HG02840 (cell line): ENCODE measurements around the gene SRRM4.

Experiments used
- ATAC-seq: cut with Tn5 transposase; IDR thresholded peaks from one replicate; pipeline ENCODE4 v1.9.1; 2021; ENCODE audit warnings: mild to moderate bottlenecking, moderate library complexity, moderate number of reproducible peaks; ENCODE audit not compliant: unreplicated experiment, low FRiP score

SRRM4 gene

DNA sequence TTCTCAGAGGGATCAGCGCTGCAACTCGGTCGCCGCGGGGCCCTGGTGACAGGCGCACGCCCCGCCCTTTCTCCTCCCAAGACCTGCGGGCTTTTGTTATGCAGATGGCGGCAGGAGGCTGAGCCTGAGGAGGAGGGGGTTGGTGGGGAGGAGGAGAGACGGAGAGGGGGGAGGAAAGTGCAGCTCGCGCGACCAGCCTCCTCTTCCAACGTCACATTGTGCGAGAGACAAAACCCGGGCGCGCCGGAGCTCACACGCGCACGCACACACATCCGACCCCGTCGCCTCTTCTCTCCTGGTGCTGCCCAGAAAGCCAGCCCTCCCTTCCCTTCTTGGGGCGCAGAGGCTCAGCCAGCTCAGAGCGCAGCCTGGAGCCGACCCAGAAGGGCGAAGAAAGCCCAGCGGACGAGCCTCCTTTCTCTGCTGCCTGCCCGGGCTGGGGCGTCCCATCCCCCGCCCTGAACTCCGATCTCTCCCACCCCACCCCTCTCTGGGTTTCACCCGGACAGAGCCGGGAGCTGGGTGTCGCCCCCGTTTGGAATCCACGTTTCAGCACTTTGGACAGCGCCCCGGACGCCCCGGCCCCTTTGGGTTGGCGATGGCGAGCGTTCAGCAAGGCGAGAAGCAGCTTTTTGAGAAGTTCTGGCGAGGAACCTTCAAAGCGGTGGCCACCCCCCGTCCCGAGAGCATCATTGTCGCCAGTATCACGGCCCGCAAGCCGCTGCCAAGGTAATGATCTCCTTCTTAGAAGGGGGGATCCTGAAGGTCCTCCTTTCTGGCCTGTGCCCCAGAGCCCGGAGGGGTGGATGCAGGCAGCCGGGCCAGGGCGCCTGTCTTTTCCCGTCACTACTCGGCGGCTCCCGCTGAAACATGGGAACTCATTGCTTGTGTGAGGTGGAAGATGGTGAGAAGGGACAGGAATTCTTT, at the start of gene SRRM4:
Gene SRRM4 (plus strand): TSS at position 257 of the 927 bp plus-strand sequence. CDS start 342 bp downstream, at position 599.
- ATAC-seq = no peak

GRCh38 chr12:118946256-118946655, 35.1 kb upstream of the SRRM4 start:
- no peak for ATAC-seq

DNA sequence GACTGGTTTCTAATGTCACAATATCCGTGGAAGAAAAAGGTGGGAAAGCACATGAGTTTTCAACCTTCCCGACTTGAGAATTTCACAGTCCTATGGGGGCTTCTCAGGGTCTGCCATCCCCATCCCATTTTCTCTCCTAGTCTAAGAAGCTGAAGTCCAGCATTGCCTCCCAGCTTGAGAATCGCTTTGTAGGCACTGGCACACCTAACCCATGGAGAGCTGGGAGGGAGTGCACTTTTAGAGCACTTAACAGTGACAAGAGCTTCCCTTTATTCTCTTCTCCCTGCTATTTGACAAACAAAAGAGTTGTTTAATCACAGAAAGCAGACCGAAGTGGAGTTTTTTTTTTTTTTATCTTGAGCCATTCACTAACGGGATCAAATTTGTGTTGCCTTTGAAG, 22.8 kb upstream of the SRRM4 start:
- no peak for ATAC-seq

- no peak for ATAC-seq
Observed at GRCh38 chr12:118959348-118959747, 22.0 kb upstream of the SRRM4 start.

DNA sequence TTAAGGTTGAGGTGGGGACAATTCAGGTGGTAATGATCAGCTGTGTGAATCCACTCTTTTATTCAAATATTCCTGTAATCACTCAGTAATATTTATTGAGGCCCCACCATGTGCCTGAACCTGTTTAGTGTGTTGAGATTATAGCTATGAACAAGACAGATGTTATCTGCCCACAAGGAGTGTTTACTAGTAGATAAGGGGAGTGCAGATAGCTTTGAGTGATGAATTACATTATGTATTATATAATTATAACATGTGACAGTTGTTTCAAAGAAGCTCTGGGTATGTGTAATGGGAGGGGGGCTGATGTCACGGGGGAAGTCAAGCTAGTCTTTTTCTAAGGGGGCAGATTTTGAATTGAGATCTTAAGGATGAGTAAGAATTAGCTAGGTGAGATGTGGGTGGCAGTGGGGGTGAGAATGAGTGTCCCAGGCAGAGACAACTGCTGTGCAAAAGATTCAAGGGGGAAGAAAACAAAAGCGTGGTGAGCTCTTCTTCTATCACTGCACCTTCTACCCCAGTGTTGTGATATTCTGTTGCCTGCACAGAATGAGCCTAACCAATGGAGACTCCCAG, 21.3 kb upstream of the SRRM4 start:
- ATAC-seq = no peak

DNA sequence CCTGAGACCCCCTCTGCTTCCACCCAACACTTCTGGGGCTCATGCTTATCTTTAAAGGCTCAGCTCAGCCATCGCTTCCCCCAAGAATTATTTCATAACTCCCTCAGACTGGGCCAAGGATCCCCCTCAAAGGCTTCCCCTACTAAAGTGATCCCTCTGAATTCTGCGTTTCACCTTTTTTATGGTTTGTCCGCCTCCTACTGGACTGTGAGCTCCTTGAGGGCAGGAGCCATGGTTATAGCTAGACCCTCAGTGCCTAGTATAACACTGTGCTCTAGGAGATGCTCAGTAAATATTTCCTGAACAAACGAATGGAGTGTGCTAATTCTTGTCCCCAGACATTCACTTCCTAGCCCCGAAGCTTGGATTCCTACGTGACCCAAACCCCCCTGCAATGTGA, 20.5 kb upstream of the SRRM4 start:
- ATAC-seq = no peak

DNA sequence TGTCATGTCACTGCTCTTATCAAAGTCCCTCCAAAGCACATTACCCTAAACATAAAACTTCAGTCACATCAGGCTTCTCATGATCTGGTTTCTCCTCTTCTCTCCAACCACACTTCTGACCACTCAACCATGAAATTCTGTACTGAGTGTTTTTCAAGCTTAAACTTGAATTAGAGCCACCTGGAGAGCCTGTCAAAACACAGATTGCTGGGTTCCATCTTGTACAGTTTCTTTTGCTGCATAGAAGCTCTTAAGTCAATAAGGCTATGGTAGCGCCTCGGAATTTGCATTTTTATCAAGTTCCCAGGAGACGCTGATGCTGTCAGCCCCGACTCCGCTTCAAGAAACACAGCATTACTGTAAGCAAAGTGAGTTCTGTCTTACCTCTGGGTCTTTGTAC, 16.4 kb upstream of the SRRM4 start:
- ATAC-seq = no peak

- ATAC-seq = no peak
Observed at GRCh38 chr12:118970856-118971255, 10.5 kb upstream of the SRRM4 start.

DNA sequence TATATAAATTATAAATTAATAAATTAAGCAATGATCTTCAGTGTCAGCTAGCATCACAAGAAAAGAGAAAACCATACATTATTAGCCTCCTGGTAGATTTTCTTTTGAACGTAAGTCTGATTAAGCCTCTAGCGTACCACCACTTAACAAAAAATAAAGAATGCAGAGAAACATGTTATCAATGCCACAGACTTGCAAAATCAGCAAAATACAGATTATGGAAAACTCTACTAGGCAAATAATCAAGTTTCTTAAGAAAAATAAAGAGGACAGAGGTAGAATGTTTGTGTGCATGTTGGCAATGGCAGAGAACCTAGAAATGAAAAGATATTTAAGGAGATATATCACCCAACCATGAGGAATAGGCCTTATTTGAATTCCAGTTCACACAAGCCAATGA, 8.4 kb upstream of the SRRM4 start:
- ATAC-seq = no peak

DNA sequence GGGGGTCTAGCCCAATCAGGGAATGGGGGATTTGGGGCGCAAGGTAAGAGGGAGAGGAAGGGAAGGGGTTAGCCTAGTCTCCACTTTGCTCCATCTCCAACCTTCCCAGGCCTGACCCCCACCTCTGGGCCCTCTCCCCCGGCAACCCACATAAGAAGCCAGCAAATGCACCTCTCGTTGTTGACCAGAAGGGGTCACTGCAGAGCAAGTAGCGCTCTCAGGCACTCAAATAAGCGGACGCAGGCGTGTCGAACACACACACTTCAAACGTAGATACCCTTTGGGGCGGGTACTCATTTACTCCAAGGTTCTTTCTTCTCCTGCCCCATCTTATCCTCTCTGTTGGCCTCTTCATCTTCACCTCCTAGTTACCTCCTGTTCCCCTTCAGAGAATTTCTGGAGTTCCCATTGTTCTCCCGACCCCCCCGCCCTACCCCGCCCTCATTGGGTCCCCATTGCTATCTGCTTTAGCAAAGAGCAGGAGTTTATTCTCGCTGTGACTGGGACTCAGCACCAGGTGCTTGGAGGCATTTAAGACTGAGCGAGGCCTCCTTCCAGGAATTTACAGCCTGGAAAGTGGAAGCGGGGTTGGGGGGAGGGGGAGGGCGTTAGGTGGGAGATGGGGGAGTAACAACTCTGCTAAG, 1.5 kb upstream of the SRRM4 start:
- ATAC-seq = no peak

DNA sequence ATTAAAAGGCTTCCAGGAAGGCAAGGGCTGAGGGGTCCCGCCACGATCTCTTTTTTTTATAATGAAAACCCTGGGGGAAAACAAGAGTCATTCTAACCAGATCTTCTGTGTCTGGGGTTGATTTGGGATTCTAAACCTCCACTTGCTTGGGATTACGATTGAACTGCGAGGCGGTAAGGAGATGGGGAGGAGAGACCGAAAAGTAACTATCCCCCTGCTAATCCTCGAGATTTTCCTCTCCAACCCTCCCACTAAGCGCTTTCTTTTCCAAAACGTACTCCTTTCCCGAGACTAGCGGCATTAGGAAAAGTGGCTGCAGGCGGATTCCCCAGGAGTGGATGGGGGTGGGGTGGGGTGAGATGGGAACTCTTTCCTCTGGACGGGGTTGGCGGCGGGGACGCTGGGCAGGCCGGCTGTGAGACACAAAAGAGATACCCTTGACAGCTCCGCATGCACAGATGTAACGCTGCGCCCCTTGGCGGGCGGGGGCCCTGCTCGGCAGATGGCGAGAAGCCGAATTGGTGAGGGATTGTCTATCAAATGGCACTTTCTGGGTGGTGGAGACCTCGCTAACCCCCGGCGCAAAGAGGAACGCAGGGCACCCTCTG, 830 bp upstream of the SRRM4 start:
- ATAC-seq = no peak

GRCh38 chr12:118982302-118982701, 961 bp downstream of the SRRM4 start:
- no peak for ATAC-seq

- ATAC-seq = no peak
Observed at GRCh38 chr12:118982984-118983761, 1.8 kb downstream of the SRRM4 start.

GRCh38 chr12:118984161-118984943, 3.0 kb downstream of the SRRM4 start:
- ATAC-seq = no peak

GRCh38 chr12:118986050-118986449, 4.7 kb downstream of the SRRM4 start:
- no peak for ATAC-seq

- ATAC-seq = no peak
Observed at GRCh38 chr12:118999107-118999506, 17.8 kb downstream of the SRRM4 start.

GRCh38 chr12:119005085-119005484, 23.7 kb downstream of the SRRM4 start:
- ATAC-seq = no peak

- no peak for ATAC-seq
Observed at GRCh38 chr12:119005913-119006312, 24.6 kb downstream of the SRRM4 start.

DNA sequence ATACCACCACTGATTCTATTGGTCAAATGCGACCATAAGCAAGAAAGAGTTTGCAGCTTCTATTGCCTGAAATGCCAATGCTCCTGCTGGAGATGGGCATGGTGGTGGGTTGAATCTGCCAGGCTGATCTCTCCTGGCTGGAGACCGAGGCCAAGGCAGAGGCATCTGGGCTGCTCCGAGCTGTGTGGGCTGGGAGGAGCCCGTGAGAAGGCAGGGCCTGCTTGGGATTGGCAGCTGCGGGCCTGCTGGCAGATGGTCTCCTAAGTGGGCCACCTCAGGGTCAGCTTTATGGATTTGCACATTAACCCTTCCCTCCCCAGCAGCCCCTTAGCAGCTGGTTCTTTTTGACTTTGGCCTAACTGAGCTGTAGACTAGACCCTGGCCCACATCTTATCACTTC, 25.4 kb downstream of the SRRM4 start:
- no peak for ATAC-seq
